HG02642 (cell line): ENCODE measurements around the gene ZNF260.
"Not testable (repeated sequence)": the region's sequence is repeated elsewhere in the genome, so short reads cannot be mapped to it uniquely, and the experiment has no call there.

Experiments
- ATAC-seq: cut with Tn5 transposase; IDR thresholded peaks from one replicate; pipeline ENCODE4 v1.9.1; 2021; ENCODE audit warnings: mild to moderate bottlenecking; ENCODE audit not compliant: unreplicated experiment, poor library complexity

Gene ZNF260

GRCh38 chr19:36490846-36491245 is 37.2 kb downstream of the ZNF260 start:
- not testable (repeated sequence) for ATAC-seq

- peak; percentile 59 for ATAC-seq
Observed at GRCh38 chr19:36489920-36490415, 38.1 kb downstream of the ZNF260 start.

GRCh38 chr19:36489118-36489919 is 38.8 kb downstream of the ZNF260 start, which contains the start of gene ZNF566:
Gene ZNF566, minus strand, starts transcription at chr19:36489561. Its CDS starts 13,004 bp downstream, at chr19:36476557.
- peak; percentile 90 for ATAC-seq

GRCh38 chr19:36488846-36489117 is 39.3 kb downstream of the ZNF260 start:
- ATAC-seq: peak; percentile 12

GRCh38 chr19:36488118-36488845 is 39.8 kb downstream of the ZNF260 start:
- no peak for ATAC-seq

- no peak for ATAC-seq
Observed at GRCh38 chr19:36483653-36484052, 44.4 kb downstream of the ZNF260 start.

GRCh38 chr19:36482876-36483275 is 45.2 kb downstream of the ZNF260 start:
- no peak for ATAC-seq
